Smooth muscle cell (in vitro differentiated cells): Measurements from ENCODE around the gene TSGA10. TPM values are rescaled to one million over a fixed set of nuclear protein-coding genes. Genes with fewer than 3 reads are reported as not detected.

Source experiments
- DNase-seq: peaks from one replicate; lab custom pipeline; 2025; ENCODE audit not compliant: unreplicated experiment; lab: John Stamatoyannopoulos, UW
- H2AFZ ChIP-seq: fragments of 200-600 bp; sonication (generic); 2 replicates; pipeline ENCODE4 v1.6.0; 2016; ENCODE audit warnings: antibody characterized with exemption, low read depth, mild to moderate bottlenecking
- H3F3A ChIP-seq: fragments of 200-600 bp; sonication (generic); 2 replicates; pipeline ENCODE4 v1.6.0; 2017; ENCODE audit warnings: antibody characterized with exemption, low read depth
- H3K27ac ChIP-seq: fragments of 200-600 bp; sonication (generic); 2 replicates; pipeline ENCODE4 v1.5.1; 2016; ENCODE audit warnings: low read depth, mild to moderate bottlenecking
- H3K27me3 ChIP-seq: fragments of 200-600 bp; sonication (generic); 2 replicates; pipeline ENCODE4 v1.6.1; 2016; ENCODE audit warnings: low read depth, mild to moderate bottlenecking
- H3K36me3 ChIP-seq: fragments of 200-600 bp; sonication (generic); 2 replicates; pipeline ENCODE4 v1.5.1; 2016; ENCODE audit warnings: low read depth
- H3K4me1 ChIP-seq: fragments of 200-600 bp; sonication (generic); 2 replicates; pipeline ENCODE4 v1.5.1; 2016; ENCODE audit warnings: low read depth
- H3K4me2 ChIP-seq: fragments of 200-600 bp; sonication (generic); 2 replicates; pipeline ENCODE4 v1.6.0; 2016; ENCODE audit warnings: mild to moderate bottlenecking
- H3K4me3 ChIP-seq: fragments of 200-600 bp; sonication (generic); 2 replicates; pipeline ENCODE4 v1.5.1; 2016; ENCODE audit warnings: mild to moderate bottlenecking
- H3K79me2 ChIP-seq: fragments of 200-600 bp; sonication (generic); 2 replicates; pipeline ENCODE4 v1.6.0; 2016; ENCODE audit warnings: low read depth, mild to moderate bottlenecking
- H3K9ac ChIP-seq: fragments of 200-600 bp; sonication (generic); 2 replicates; pipeline ENCODE4 v1.6.0; 2016; ENCODE audit warnings: low read depth
- H3K9me3 ChIP-seq: fragments of 200-600 bp; sonication (generic); replicated peaks from 2 replicates; pipeline ENCODE4 v1.5.1; 2016; ENCODE audit warnings: low read depth
- H4K20me1 ChIP-seq: fragments of 200-600 bp; sonication (generic); 2 replicates; pipeline ENCODE4 v1.6.0; 2016; ENCODE audit warnings: low read depth
- CTCF ChIP-seq: fragments of 200-600 bp; sonication (generic); IDR thresholded peaks from 2 replicates; pipeline ENCODE4 v1.5.1; 2017; ENCODE audit warnings: borderline replicate concordance, mild to moderate bottlenecking, antibody characterized with exemption; ENCODE audit not compliant: insufficient read depth, poor library complexity, severe bottlenecking
- WGBS: methylation state at CpG from one replicate; pipeline ENCODE4 v1.1.7; 2016; ENCODE audit warnings: low lambda C conversion rate; 5-methylcytosine and 5-hydroxymethylcytosine counted together
- polyA plus RNA-seq: library from polyadenylated mRNA; unstranded; fragments of >200 nt; fragmentation: Nextera tagmentation; extraction: Ambion mirVana; gene quantifications from 2 replicates; pipeline ENCODE4 v1.2.1, GENCODE V29; 2016
- total RNA-seq: library from RNA; depleted of rRNA; stranded (reverse); fragments of >200 nt; gene quantifications from 2 replicates; pipeline ENCODE4 v1.2.3, GENCODE V29; 2014

The TSGA10 gene
- total and polyA plus RNA-seq, 2 experiments from 2014 or later, result 3.4 to 30.4 TPM

GRCh38 chr2:99086385-99086784, 68.4 kb downstream of the TSGA10 start:
- H3K9me3 ChIP-seq, result no peaks in the 10 kb centered on the region
- no peaks in the 10 kb centered on the region for H3K79me2 ChIP-seq
- no peak overlapping the region for H3K4me3 ChIP-seq
- TF ChIP-seq CTCF, result no peak
- H3F3A ChIP-seq, result no peaks in the 10 kb centered on the region
- H4K20me1 ChIP-seq, result no peaks in the 10 kb centered on the region
- H3K27me3 ChIP-seq, result peaks cover 30% of the 10 kb centered on the region
- no peaks in the 10 kb centered on the region for H3K4me1 ChIP-seq
- WGBS, result 79% methylated on average over 1 of the region's 1 CpG
- no peak overlapping the region for H3K4me2 ChIP-seq
- no peak overlapping the region for H2AFZ ChIP-seq
- no peaks in the 10 kb centered on the region for H3K36me3 ChIP-seq
- DNase-seq, result no peak
- no peak overlapping the region for H3K9ac ChIP-seq
- H3K27ac ChIP-seq, result no peak overlapping the region

GRCh38 chr2:99085421-99085820, 69.3 kb downstream of the TSGA10 start:
- DNase-seq, result no peak
- TF ChIP-seq CTCF, result peak; percentile 10
- Histone ChIP-seq H3K27ac (no peak overlapping the region), H3K4me1 (no peaks in the 10 kb centered on the region), H2AFZ (no peak overlapping the region), H3K36me3 (no peaks in the 10 kb centered on the region), H3K4me2 (no peak overlapping the region), H3K27me3 (peaks cover 32% of the 10 kb centered on the region), H3K79me2 (no peaks in the 10 kb centered on the region), H3K9ac (no peak overlapping the region), H3F3A (no peaks in the 10 kb centered on the region), H4K20me1 (no peaks in the 10 kb centered on the region), H3K4me3 (no peak overlapping the region), H3K9me3 (no peaks in the 10 kb centered on the region)
- 71% methylated on average over 2 of the region's 2 CpGs for WGBS

- no peak overlapping the region for H3K27ac ChIP-seq
- no peak overlapping the region for H3K9ac ChIP-seq
- no peaks in the 10 kb centered on the region for H3K4me1 ChIP-seq
- no peak overlapping the region for H3K4me3 ChIP-seq
- 66% methylated on average over 4 of the region's 4 CpGs for WGBS
- no peak for DNase-seq
- no peaks in the 10 kb centered on the region for H4K20me1 ChIP-seq
- TF ChIP-seq CTCF, result no peak
- no peaks in the 10 kb centered on the region for H3K79me2 ChIP-seq
- H2AFZ ChIP-seq, result no peak overlapping the region
- H3F3A ChIP-seq, result no peaks in the 10 kb centered on the region
- no peaks in the 10 kb centered on the region for H3K36me3 ChIP-seq
- H3K27me3 ChIP-seq, result peaks cover 35% of the 10 kb centered on the region
- no peaks in the 10 kb centered on the region for H3K9me3 ChIP-seq
- no peak overlapping the region for H3K4me2 ChIP-seq
Observed at GRCh38 chr2:99084256-99084655, 70.5 kb downstream of the TSGA10 start.

GRCh38 chr2:99081891-99082290, 72.9 kb downstream of the TSGA10 start:
- no peaks in the 10 kb centered on the region for H3K79me2 ChIP-seq

More at GRCh38 chr2:99081891-99082290, 72.9 kb downstream of the TSGA10 start:
- Histone ChIP-seq H3K27ac (no peak overlapping the region), H3K4me1 (no peaks in the 10 kb centered on the region), H3K9ac (no peak overlapping the region), H3K27me3 (peaks cover 35% of the 10 kb centered on the region), H4K20me1 (no peaks in the 10 kb centered on the region), H3K9me3 (no peaks in the 10 kb centered on the region), H3K4me3 (no peak overlapping the region), H2AFZ (no peak overlapping the region), H3K4me2 (no peak overlapping the region), H3K36me3 (no peaks in the 10 kb centered on the region), H3F3A (no peaks in the 10 kb centered on the region)
- no peak for TF ChIP-seq CTCF
- no peak for DNase-seq
- WGBS, result 26% methylated on average over 4 of the region's 4 CpGs
